SK-N-SH treated with all-trans-retinoic acid at 6 μM for 48 hours (cell line): ENCODE measurements around the gene C2CD4D.

ENCODE experiments used
- ATAC-seq: fragments of 200-7000 bp; cut with Tn5 transposase; 3 replicates; pipeline ENCODE4 v1.9.1; 2020; ENCODE audit warnings: mild to moderate bottlenecking, moderate library complexity
- ARNTL ChIP-seq: fragments of 450-650 bp; formaldehyde crosslinking; IDR thresholded peaks from 2 replicates; pipeline ENCODE4 v1.5.0; 2020; ENCODE audit warnings: low read depth, mild to moderate bottlenecking, moderate library complexity, borderline replicate concordance
- BACH2 ChIP-seq: fragments of 250-450 bp; sonication (Bioruptor Pico); IDR thresholded peaks from 2 replicates; pipeline ENCODE4 v1.9.0; 2021; ENCODE audit warnings: mild to moderate bottlenecking, borderline replicate concordance
- CSDC2 ChIP-seq: fragments of 250-450 bp; sonication (Bioruptor Pico); IDR thresholded peaks from 2 replicates; pipeline ENCODE4 v1.5.0; 2020; ENCODE audit warnings: mild to moderate bottlenecking, moderate library complexity
- ESRRG ChIP-seq: fragments of 250-450 bp; sonication (Bioruptor Pico); IDR thresholded peaks from 2 replicates; pipeline ENCODE4 v1.6.1; 2021; ENCODE audit warnings: mild to moderate bottlenecking
- GLIS3 ChIP-seq: fragments of 250-450 bp; sonication (Bioruptor Pico); IDR thresholded peaks from 2 replicates; pipeline ENCODE4 v1.5.0; 2020; ENCODE audit warnings: mild to moderate bottlenecking, moderate library complexity
- ISL1 ChIP-seq: fragments of 250-450 bp; sonication (Bioruptor Pico); IDR thresholded peaks from 2 replicates; pipeline ENCODE4 v2.1.2; 2022; ENCODE audit warnings: mild to moderate bottlenecking, moderate library complexity
- OSR1 ChIP-seq: fragments of 250-450 bp; sonication (Bioruptor Pico); IDR thresholded peaks from 2 replicates; pipeline ENCODE4 v1.8.0; 2022; ENCODE audit warnings: moderate library complexity, mild to moderate bottlenecking, inconsistent platforms
- RARB ChIP-seq: fragments of 250-450 bp; sonication (Bioruptor Pico); IDR thresholded peaks from 2 replicates; pipeline ENCODE4 v1.8.0; 2021; ENCODE audit warnings: mild to moderate bottlenecking, moderate library complexity
- SNAI2 ChIP-seq: fragments of 250-450 bp; sonication (Bioruptor Pico); IDR thresholded peaks from 2 replicates; pipeline ENCODE4 v1.5.0; 2020; ENCODE audit warnings: mild to moderate bottlenecking, moderate library complexity
- TCF4 ChIP-seq: fragments of 250-450 bp; sonication (Bioruptor Pico); IDR thresholded peaks from 2 replicates; pipeline ENCODE4 v1.8.0; 2021; ENCODE audit warnings: mild to moderate bottlenecking, moderate library complexity, borderline replicate concordance
- TSHZ2 ChIP-seq: fragments of 250-450 bp; sonication (Bioruptor Pico); IDR thresholded peaks from 2 replicates; pipeline ENCODE4 v1.5.0; 2020; ENCODE audit warnings: mild to moderate bottlenecking, moderate library complexity
- ZFP3 ChIP-seq: fragments of 250-450 bp; sonication (Bioruptor Pico); IDR thresholded peaks from 2 replicates; pipeline ENCODE4 v1.5.0; 2020; ENCODE audit warnings: mild to moderate bottlenecking, moderate library complexity
- ZFP30 ChIP-seq: fragments of 450-650 bp; formaldehyde crosslinking; IDR thresholded peaks from 2 replicates; pipeline ENCODE4 v1.5.0; 2022; ENCODE audit warnings: mild to moderate bottlenecking, moderate library complexity
- ZNF8 ChIP-seq: fragments of 450-650 bp; formaldehyde crosslinking; IDR thresholded peaks from 2 replicates; pipeline ENCODE4 v1.5.0; 2020; ENCODE audit warnings: mild to moderate bottlenecking, moderate library complexity
- TF ChIP-seq, protein P1 (sequence below): fragments of 250-450 bp; sonication (Bioruptor Pico); IDR thresholded peaks from 2 replicates; pipeline ENCODE4 v1.5.1; 2020; ENCODE audit warnings: low read depth, mild to moderate bottlenecking, moderate library complexity
- TF ChIP-seq, protein P2 (sequence below): fragments of 250-450 bp; sonication (Bioruptor Pico); IDR thresholded peaks from 2 replicates; pipeline ENCODE4 v1.8.0; 2021; ENCODE audit warnings: low read depth, mild to moderate bottlenecking, moderate library complexity, borderline replicate concordance
- TF ChIP-seq, protein P3 (sequence below): fragments of 250-450 bp; sonication (Bioruptor Pico); IDR thresholded peaks from 2 replicates; pipeline ENCODE4 v1.5.1; 2021; ENCODE audit warnings: mild to moderate bottlenecking, moderate library complexity

The C2CD4D gene

GRCh38 chr1:151831605-151832004, 8.0 kb downstream of the C2CD4D start, which contains the start of gene RORC (continued):
- TF ChIP-seq, protein P1, sequence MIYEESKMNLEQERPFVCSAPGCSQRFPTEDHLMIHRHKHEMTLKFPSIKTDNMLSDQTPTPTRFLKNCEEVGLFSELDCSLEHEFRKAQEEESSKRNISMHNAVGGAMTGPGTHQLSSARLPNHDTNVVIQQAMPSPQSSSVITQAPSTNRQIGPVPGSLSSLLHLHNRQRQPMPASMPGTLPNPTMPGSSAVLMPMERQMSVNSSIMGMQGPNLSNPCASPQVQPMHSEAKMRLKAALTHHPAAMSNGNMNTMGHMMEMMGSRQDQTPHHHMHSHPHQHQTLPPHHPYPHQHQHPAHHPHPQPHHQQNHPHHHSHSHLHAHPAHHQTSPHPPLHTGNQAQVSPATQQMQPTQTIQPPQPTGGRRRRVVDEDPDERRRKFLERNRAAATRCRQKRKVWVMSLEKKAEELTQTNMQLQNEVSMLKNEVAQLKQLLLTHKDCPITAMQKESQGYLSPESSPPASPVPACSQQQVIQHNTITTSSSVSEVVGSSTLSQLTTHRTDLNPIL (CRISPR knock-in tag): no peak
- no peak for TF ChIP-seq ZNF8

DNA sequence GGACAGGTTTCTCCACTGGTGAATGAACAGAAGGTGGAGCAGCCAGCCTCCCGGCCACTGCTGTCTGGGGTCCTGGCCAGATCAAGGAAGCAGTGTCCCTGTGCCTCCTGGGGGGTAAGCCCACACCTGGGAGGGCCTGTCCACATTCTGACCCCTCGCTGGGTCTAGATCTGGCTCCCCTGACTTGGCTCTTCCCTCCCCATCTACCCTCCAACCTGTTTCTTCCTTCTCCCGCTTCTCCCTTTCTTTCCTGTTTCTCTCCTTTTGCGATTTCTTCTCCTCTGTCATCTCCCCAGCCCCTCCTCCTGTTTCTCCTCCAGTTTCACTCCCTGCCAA, 8.4 kb downstream of the C2CD4D start:
- TF ChIP-seq ARNTL (CRISPR knock-in tag) (no peak), BACH2 (no peak), TCF4 (CRISPR knock-in tag) (no peak), TSHZ2 (CRISPR knock-in tag) (no peak), RARB (no peak), GLIS3 (CRISPR knock-in tag) (no peak), ISL1 (CRISPR knock-in tag) (no peak), ZFP3 (CRISPR knock-in tag) (no peak), ESRRG (CRISPR knock-in tag) (no peak)
- TF ChIP-seq, protein P1 (CRISPR knock-in tag): no peak
- TF ChIP-seq, protein P2, sequence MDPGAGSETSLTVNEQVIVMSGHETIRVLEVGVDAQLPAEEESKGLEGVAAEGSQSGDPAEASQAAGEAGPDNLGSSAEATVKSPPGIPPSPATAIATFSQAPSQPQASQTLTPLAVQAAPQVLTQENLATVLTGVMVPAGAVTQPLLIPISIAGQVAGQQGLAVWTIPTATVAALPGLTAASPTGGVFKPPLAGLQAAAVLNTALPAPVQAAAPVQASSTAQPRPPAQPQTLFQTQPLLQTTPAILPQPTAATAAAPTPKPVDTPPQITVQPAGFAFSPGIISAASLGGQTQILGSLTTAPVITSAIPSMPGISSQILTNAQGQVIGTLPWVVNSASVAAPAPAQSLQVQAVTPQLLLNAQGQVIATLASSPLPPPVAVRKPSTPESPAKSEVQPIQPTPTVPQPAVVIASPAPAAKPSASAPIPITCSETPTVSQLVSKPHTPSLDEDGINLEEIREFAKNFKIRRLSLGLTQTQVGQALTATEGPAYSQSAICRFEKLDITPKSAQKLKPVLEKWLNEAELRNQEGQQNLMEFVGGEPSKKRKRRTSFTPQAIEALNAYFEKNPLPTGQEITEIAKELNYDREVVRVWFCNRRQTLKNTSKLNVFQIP (CRISPR knock-in tag): no peak
- TF ChIP-seq, protein P3, sequence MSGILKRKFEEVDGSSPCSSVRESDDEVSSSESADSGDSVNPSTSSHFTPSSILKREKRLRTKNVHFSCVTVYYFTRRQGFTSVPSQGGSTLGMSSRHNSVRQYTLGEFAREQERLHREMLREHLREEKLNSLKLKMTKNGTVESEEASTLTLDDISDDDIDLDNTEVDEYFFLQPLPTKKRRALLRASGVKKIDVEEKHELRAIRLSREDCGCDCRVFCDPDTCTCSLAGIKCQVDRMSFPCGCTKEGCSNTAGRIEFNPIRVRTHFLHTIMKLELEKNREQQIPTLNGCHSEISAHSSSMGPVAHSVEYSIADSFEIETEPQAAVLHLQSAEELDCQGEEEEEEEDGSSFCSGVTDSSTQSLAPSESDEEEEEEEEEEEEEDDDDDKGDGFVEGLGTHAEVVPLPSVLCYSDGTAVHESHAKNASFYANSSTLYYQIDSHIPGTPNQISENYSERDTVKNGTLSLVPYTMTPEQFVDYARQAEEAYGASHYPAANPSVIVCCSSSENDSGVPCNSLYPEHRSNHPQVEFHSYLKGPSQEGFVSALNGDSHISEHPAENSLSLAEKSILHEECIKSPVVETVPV (CRISPR knock-in tag): no peak
- TF ChIP-seq, all 23 proteins: peak for 0
- no peak for ATAC-seq

- TF ChIP-seq, protein P2 (CRISPR knock-in tag): no peak
- TF ChIP-seq, protein P3 (CRISPR knock-in tag): no peak
- TF ChIP-seq CSDC2 (CRISPR knock-in tag) (no peak), ZNF8 (no peak), GLIS3 (CRISPR knock-in tag) (no peak), BACH2 (no peak), TSHZ2 (CRISPR knock-in tag) (no peak), ZFP30 (CRISPR knock-in tag) (no peak), SNAI2 (CRISPR knock-in tag) (no peak), ZFP3 (CRISPR knock-in tag) (no peak), OSR1 (no peak), ISL1 (CRISPR knock-in tag) (no peak), ESRRG (CRISPR knock-in tag) (no peak)
- TF ChIP-seq, protein P1 (CRISPR knock-in tag): no peak
- ATAC-seq: no peak
Observed at GRCh38 chr1:151830055-151830454, 9.6 kb downstream of the C2CD4D start.
